ENCODE measurements around the gene SPEG.

Gene SPEG

DNA sequence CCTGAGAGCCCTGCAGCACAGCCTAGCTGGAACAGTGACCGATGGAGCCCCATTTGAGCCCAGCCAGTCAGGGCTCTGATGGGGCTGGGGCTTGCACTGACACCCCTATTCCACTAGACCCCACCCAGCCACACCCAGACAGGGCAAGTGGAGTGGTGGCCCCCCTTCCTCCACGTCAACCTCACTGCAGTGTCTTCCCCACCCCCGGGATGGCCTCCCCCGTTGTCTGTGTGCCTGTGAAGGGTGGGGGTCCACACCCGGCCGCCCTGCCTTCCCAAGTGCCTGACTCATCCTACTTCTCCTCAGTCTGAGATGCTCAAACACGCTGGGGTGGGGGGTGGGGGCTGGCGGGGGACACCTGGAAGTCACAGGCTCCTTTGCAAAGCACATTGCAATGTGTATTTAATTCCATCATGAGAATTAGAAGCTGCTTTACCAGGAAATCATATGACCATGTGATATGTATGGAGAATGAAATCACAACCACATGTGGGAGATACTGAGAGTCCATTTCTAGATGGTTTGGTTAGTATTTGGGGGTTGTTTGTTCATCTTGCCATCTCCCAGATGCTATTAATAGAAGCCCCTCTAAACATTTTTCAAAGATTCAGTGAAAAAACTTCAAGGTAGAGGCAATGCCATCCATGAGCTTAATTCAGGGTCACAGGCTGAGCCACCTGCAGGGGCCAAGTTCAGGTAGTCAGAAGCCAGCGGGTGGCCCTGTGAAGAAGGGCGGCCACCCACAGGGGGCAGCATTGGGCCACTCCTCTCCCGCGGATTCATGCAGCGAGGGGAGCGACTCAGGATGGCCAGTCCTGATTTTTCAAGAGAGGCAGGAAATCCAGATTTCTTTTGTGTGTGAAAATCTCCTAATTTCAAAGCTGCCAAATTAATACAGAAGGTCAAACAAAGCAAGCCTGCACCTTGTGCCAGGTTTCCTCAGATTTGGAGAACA, 41.3 kb downstream of the SPEG start:
- TF ChIP-seq CSDC2 (CRISPR knock-in tag; IDR thresholded peaks at IDR 0.05), result no peak
- TF ChIP-seq, protein P1, sequence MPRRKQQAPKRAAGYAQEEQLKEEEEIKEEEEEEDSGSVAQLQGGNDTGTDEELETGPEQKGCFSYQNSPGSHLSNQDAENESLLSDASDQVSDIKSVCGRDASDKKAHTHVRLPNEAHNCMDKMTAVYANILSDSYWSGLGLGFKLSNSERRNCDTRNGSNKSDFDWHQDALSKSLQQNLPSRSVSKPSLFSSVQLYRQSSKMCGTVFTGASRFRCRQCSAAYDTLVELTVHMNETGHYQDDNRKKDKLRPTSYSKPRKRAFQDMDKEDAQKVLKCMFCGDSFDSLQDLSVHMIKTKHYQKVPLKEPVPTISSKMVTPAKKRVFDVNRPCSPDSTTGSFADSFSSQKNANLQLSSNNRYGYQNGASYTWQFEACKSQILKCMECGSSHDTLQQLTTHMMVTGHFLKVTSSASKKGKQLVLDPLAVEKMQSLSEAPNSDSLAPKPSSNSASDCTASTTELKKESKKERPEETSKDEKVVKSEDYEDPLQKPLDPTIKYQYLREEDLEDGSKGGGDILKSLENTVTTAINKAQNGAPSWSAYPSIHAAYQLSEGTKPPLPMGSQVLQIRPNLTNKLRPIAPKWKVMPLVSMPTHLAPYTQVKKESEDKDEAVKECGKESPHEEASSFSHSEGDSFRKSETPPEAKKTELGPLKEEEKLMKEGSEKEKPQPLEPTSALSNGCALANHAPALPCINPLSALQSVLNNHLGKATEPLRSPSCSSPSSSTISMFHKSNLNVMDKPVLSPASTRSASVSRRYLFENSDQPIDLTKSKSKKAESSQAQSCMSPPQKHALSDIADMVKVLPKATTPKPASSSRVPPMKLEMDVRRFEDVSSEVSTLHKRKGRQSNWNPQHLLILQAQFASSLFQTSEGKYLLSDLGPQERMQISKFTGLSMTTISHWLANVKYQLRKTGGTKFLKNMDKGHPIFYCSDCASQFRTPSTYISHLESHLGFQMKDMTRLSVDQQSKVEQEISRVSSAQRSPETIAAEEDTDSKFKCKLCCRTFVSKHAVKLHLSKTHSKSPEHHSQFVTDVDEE (CRISPR knock-in tag; IDR thresholded peaks at IDR 0.05), result peak; percentile 15; the same call in 1 of the 2 replicates
- peak; percentile 15; the same call in 1 of the 2 replicates for TF ChIP-seq TCF4 (CRISPR knock-in tag; IDR thresholded peaks at IDR 0.05; ENCODE audit: borderline replicate concordance)

DNA sequence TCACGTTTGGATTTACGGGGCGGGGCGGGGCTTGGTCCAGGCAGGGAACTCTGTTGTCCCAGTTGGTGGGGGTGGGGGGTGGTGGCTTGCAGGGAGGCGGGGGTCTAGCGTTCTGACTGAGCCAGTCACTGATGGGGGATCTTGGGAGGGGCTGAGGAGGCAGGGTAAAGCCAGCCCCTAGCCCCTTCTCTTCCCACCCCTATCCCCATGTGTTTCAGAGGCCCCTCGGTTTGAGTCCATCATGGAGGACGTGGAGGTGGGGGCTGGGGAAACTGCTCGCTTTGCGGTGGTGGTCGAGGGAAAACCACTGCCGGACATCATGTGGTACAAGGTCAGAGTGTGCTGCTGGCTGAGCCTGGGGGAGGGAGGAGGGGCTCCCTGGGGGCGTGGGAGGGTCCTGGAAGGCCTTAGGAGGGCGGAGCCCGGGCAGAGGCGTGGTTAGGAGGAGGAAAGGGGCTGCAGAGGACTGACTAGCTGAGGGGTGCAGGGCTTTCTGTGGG, 42.1 kb downstream of the SPEG start:
- TF ChIP-seq SNAI2 (CRISPR knock-in tag; IDR thresholded peaks at IDR 0.05), result no peak
- TF ChIP-seq, protein P2, sequence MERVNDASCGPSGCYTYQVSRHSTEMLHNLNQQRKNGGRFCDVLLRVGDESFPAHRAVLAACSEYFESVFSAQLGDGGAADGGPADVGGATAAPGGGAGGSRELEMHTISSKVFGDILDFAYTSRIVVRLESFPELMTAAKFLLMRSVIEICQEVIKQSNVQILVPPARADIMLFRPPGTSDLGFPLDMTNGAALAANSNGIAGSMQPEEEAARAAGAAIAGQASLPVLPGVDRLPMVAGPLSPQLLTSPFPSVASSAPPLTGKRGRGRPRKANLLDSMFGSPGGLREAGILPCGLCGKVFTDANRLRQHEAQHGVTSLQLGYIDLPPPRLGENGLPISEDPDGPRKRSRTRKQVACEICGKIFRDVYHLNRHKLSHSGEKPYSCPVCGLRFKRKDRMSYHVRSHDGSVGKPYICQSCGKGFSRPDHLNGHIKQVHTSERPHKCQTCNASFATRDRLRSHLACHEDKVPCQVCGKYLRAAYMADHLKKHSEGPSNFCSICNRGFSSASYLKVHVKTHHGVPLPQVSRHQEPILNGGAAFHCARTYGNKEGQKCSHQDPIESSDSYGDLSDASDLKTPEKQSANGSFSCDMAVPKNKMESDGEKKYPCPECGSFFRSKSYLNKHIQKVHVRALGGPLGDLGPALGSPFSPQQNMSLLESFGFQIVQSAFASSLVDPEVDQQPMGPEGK (CRISPR knock-in tag; IDR thresholded peaks at IDR 0.05; ENCODE audit: borderline replicate concordance), result no peak
- no peak for TF ChIP-seq ZFP30 (CRISPR knock-in tag; IDR thresholded peaks at IDR 0.05)
- TF ChIP-seq ZNF70 (CRISPR knock-in tag; IDR thresholded peaks at IDR 0.05), result no peak

More for the DNA sequence above, 41.3 kb downstream of the SPEG start:
- ATAC-seq, result peak; percentile 88

DNA sequence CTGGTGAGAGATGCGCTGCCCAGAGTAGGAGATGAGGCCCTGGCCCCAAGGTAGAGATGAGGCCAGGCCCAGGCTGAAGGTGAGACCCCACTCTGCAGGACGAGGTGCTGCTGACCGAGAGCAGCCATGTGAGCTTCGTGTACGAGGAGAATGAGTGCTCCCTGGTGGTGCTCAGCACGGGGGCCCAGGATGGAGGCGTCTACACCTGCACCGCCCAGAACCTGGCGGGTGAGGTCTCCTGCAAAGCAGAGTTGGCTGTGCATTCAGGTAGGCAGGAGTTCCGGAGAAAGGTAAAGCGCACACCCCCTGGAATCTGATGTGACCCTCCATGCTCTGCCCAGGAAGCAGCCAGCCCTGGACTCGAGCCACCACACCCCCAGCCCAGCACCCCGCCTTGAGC, 42.5 kb downstream of the SPEG start:
- no peak for ATAC-seq
- TF ChIP-seq, protein P2 (CRISPR knock-in tag; IDR thresholded peaks at IDR 0.05; ENCODE audit: borderline replicate concordance), result no peak
- TF ChIP-seq, protein P3, sequence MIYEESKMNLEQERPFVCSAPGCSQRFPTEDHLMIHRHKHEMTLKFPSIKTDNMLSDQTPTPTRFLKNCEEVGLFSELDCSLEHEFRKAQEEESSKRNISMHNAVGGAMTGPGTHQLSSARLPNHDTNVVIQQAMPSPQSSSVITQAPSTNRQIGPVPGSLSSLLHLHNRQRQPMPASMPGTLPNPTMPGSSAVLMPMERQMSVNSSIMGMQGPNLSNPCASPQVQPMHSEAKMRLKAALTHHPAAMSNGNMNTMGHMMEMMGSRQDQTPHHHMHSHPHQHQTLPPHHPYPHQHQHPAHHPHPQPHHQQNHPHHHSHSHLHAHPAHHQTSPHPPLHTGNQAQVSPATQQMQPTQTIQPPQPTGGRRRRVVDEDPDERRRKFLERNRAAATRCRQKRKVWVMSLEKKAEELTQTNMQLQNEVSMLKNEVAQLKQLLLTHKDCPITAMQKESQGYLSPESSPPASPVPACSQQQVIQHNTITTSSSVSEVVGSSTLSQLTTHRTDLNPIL (CRISPR knock-in tag; IDR thresholded peaks at IDR 0.05; ENCODE audit: low read depth), result no peak
- no peak for TF ChIP-seq ARNTL (CRISPR knock-in tag; IDR thresholded peaks at IDR 0.05; ENCODE audit: borderline replicate concordance, low read depth)
- TF ChIP-seq ZFP30 (CRISPR knock-in tag; IDR thresholded peaks at IDR 0.05), result no peak
- no peak for TF ChIP-seq CSDC2 (CRISPR knock-in tag; IDR thresholded peaks at IDR 0.05)
- TF ChIP-seq BACH2 (CRISPR knock-in tag; IDR thresholded peaks at IDR 0.05; ENCODE audit: borderline replicate concordance), result no peak

More for the DNA sequence above, 42.1 kb downstream of the SPEG start:
- peak; percentile 4 for ATAC-seq

DNA sequence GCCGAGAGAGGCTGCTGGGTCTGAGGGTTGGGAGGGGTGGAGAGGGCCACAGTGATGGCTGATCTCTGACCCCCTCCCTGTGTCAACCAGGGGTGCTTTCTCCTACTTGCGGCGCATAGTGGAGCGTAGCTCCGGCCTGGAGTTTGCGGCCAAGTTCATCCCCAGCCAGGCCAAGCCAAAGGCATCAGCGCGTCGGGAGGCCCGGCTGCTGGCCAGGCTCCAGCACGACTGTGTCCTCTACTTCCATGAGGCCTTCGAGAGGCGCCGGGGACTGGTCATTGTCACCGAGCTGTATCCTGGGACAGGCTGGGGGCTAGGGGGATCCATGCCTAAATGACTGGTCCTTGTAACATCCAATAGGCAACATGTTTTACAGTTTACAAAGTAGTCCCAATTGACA, 43.2 kb downstream of the SPEG start:
- TF ChIP-seq OSR1 (CRISPR knock-in tag; IDR thresholded peaks at IDR 0.05), result no peak
- TF ChIP-seq RARB (CRISPR knock-in tag; IDR thresholded peaks at IDR 0.05), result no peak
- TF ChIP-seq ZNF565 (CRISPR knock-in tag; conservative IDR thresholded peaks at IDR 0.05; ENCODE audit: low read depth), result no peak
- TF ChIP-seq, protein P2 (CRISPR knock-in tag; IDR thresholded peaks at IDR 0.05; ENCODE audit: borderline replicate concordance), result no peak
- TF ChIP-seq ISL1 (CRISPR knock-in tag; IDR thresholded peaks at IDR 0.05), result no peak
- TF ChIP-seq PPARA (CRISPR knock-in tag; IDR thresholded peaks at IDR 0.05; ENCODE audit: borderline replicate concordance), result no peak
- TF ChIP-seq ESRRG (CRISPR knock-in tag; IDR thresholded peaks at IDR 0.05), result no peak
- no peak for TF ChIP-seq BACH2 (CRISPR knock-in tag; IDR thresholded peaks at IDR 0.05; ENCODE audit: borderline replicate concordance)
- no peak for TF ChIP-seq ZFP3 (CRISPR knock-in tag; IDR thresholded peaks at IDR 0.05)
- TF ChIP-seq ZC3H10 (CRISPR knock-in tag; IDR thresholded peaks at IDR 0.05), result no peak
- TF ChIP-seq ZNF70 (CRISPR knock-in tag; IDR thresholded peaks at IDR 0.05), result no peak
- no peak for TF ChIP-seq ZNF8 (CRISPR knock-in tag; IDR thresholded peaks at IDR 0.05)
- TF ChIP-seq GLIS3 (CRISPR knock-in tag; IDR thresholded peaks at IDR 0.05), result no peak
- TF ChIP-seq, protein P1 (CRISPR knock-in tag; IDR thresholded peaks at IDR 0.05), result no peak
- no peak for TF ChIP-seq TOX (CRISPR knock-in tag; IDR thresholded peaks at IDR 0.05; ENCODE audit: borderline replicate concordance)
- no peak for ATAC-seq

All from SK-N-SH treated with all-trans-retinoic acid at 6 μM for 48 hours (cell line).